Measurements from ENCODE around the gene GTF2H4.
A peak's percentile ranks its signal among the peaks of the same experiment; 100 is the strongest.
"Not testable (repeated sequence)": the region's sequence is repeated elsewhere in the genome, so short reads cannot be mapped to it uniquely, and the experiment has no call there.

The GTF2H4 gene

GRCh38 chr6:30907758-30908591, at the start of gene GTF2H4:
Gene GTF2H4, plus strand, starts transcription at chr6:30908207.
- DNase-seq (ENCODE audit: low read depth in 2 of 2), result peak; percentile 96 to 97

DNA sequence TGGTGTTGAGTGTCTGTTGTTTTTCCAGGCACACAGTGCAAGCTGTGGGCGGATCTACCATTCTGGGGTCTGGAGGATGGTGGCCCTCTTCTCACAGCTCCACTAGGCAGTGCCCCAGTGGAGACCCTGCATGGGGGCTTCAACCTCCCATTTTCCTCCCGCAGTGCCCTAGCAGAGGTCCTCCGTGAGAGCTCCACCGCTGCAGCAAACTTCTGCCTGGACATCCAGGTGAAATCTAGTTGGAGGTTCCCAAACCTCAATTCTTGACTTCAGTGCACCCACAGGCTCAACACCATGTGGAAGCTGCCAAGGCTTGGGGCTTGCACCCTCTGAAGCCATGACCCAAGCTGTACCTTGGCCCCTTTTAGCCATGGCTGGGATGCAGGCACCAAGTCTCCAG, 48.3 kb upstream of the GTF2H4 start:
- not testable (repeated sequence) for DNase-seq (ENCODE audit: low read depth in 2 of 2)

GRCh38 chr6:30861257-30862048, 46.6 kb upstream of the GTF2H4 start:
- DNase-seq (ENCODE audit: low read depth in 2 of 2), result no peak

- DNase-seq (ENCODE audit: low read depth in 2 of 2), result no peak
Observed at GRCh38 chr6:30862156-30862875, 45.7 kb upstream of the GTF2H4 start.

GRCh38 chr6:30864325-30864724, 43.7 kb upstream of the GTF2H4 start:
- no peak for DNase-seq (ENCODE audit: low read depth in 2 of 2)

GRCh38 chr6:30869241-30869749, 38.7 kb upstream of the GTF2H4 start:
- DNase-seq (ENCODE audit: low read depth in 2 of 2), result not testable (repeated sequence)

DNA sequence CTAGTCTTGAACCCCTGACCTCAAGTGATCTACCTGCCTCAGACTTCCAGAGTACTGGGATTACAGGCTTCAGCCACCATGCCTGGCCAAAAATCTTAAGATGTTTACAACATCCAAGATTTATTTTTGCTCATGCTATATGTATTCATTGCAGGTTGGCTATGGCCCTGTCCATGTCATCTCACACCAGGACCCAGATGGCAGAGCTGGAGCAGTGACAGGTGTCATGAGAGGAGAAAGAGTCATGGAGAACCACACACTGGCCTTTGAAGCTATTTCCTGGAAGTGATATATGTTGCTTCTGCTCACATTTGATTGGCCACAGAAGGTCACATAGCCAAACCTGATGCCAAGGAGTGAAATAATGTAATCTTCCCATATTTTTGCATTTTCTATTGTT, 37.5 kb upstream of the GTF2H4 start:
- no peak for DNase-seq (ENCODE audit: low read depth in 2 of 2)

- no peak for DNase-seq (ENCODE audit: low read depth in 2 of 2)
Observed at GRCh38 chr6:30871592-30872183, 36.3 kb upstream of the GTF2H4 start.

GRCh38 chr6:30873137-30873640, 34.8 kb upstream of the GTF2H4 start:
- no peak for DNase-seq (ENCODE audit: low read depth in 2 of 2)

DNA sequence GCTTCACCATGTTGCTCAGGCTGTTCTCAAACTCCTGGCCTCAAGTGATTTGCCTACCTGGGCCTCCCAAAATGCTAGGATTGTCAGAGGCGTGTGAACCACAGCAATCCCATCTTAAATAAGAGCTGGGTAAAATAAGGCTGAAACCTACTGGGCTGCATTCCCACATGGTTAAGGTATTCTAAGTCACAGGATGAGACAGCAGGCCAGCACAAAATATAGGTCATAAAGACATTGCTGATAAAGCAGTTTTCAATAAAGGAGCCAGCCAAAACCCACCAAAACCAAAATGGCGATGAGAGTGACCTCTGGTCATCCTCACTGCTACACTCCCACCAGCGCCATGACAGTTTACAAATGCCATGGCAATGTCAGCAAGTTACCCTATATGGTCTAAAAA, 34.2 kb upstream of the GTF2H4 start:
- not testable (repeated sequence) for DNase-seq (ENCODE audit: low read depth in 2 of 2)

DNA sequence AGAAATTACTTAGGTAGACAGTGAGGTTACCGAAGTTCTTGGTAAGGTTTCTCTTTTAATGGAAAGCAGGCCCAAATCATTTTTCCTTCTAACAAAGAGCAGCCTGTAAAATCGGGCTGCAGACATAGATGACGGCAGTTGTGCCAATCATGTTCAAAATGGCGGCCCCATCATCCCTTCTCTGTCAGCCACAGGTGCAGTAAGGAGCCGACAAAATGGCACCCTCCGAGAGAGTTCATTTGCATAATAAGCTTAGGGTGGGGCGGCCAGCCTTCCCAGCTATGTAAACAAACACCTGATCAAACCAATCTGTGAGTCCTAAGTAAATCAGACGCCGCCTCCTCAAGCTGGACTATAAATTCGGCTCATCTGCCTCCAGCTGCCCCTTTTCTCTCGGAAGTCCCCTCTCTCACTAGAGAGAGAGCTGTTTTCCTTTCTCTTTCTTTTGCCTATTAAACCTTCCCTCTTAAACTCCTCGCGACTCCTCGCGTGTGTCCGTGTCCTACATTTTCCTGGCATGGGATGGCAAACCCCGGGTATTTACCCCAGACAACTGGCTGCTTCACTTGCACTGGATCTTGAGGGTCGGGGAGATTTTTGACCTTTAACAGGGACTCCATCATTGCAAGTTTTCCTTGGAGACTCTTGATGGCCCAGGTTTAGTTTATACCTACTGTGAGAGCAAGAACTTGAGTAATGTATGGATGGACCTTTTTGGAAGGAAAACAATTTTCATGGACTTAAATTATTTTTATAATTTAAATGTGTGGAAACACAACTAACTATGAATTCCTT, 32.6 kb upstream of the GTF2H4 start:
- no peak for DNase-seq (ENCODE audit: low read depth in 2 of 2)

DNA sequence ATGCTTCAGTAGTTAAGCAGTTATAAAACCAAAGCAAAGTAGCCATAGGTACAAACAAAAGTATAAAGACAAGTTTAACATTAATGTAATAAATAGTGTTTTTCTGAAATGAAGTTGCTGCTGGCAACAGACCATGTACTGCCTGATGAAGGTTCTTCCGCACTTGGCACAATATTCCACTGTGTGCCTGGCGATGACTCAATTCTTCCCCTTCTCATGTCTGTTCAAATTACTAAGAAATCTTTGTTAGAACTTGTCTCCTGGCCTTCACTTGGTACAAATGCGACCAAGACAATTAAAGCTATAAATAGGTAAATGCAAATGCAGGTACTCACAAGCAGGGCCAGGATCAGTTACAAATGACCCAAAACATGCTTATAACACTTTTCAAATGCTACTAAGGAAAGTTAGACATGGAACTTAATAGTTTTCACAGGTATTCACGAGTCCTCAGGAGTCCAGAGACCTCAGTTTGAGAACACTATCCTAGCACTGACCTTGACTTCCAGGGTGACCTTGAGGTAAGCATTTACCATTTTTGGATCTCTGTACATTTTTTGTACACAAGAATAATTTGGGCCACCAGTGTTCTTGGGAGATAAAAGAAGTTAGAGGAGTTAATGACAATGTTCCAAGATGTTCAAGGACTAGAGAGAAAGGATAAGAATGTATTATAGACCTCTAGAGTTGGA, 31.8 kb upstream of the GTF2H4 start:
- no peak for DNase-seq (ENCODE audit: low read depth in 2 of 2)

DNA sequence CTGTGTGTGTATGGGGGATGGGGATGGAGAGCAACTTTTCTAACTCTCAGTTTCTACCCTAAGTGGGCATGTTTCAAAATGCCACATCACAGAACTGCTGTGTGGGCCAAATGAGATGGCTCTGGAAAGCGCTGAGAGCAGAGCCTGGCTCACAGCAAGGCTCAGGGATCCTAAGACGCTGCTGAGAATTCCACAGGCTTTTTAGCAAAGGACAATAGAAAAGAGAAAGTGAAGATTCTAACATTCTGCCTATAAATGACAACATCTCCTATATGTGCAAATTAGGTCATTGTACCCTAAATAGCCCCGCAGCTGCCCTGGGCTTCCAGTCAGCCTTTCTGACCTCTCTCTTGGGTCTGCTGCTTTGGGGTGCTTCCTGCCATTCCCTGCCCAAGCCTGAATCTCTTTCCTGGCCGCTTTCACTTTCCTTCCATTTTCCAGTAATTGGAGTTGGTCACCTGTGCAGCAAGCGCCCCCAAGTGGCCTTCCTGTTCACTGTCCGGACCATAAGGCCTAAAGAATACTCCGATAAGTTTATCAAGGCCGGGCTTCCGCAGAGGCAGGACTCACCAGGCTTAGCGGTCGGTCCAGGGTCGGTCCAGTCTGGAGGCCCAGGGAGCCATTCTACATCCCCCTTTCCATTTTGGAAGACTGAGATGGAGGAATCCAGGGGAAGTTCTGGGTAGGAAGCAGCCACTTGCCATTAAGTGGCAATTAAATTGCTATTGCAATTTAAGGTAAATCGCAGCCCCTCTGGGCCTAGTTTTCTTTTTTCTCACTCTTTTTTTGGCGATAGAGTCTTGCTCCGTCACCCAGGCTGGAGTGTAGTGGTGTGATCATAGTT, 30.4 kb upstream of the GTF2H4 start:
- DNase-seq (ENCODE audit: low read depth in 2 of 2), result peak; percentile 70 to 74

DNA sequence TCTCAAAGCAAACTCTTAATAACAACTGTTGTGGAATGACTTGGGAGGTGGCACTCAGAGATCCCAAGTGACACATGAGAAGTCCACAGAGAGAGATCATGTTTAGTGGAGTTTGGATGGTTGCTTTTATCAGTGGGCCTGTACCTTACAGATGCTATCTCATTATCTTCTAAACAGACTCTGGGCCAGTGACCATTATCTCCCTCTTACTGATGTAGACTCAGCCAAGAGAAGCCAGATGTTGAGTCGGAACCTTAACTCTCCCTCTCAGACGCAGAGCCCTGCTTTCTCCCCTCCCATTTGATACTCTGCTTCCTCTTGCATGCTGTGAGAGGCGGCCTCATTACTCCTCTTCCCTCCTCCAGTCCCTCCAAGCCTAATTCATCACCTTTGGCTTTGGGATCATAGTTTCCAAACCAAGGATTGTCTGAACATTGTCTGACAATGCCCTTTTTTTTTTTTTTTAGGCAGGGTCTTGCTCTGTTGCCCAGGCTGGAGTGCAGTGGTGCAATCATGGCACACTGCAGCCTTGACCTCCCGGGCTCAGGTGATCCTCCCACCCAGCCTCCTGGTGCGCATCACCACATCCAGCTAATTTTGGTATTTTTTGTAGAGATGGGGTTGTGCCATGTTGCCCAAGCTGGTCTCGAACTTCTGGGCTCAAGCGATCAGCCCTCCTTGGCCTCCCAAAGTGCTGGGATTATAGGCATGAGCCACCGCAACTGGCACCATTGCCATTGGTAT, 28.2 kb upstream of the GTF2H4 start:
- no peak for DNase-seq (ENCODE audit: low read depth in 2 of 2)

- no peak for DNase-seq (ENCODE audit: low read depth in 2 of 2)
Observed at GRCh38 chr6:30880698-30881252, 27.2 kb upstream of the GTF2H4 start.

DNA sequence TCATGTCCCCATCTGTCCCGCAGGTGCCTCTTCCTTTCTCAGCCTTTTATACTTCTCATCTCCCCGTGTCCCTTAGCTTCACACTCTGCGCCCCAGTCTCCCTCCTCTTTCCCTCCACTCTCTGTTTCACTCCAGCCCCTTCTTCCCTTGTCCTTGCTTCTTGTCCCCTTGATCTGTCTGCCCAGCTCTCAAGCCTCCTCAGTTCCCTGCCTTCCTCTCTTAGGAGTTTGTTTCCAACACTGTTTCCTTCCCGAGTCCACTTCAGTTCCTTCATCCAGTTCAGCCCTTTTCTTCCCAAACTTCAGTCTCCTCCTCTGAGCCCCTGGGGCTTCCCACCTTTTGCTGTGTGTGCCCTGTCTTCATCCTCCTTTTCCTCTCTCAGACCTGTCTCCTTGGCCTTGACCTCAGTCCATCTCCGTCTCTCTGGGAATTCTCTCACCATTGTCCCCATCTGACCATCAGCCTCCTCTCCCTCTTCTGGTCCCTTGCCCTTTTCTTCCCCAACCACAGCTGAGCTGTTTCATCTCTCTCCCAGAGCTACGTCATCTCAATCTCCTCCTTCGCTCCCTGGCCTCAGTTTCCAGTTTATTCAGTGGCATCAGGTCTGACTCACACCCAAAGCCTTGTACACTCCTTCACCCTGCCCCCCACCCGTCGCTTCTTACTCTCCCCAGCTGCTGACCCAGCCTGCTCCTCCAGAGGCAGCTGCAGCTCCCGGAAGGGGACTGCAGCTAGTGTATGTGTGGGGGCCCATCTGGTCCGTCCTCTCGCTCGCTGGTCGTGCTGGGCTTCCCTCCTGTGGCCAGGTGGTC, 26.4 kb upstream of the GTF2H4 start:
- DNase-seq (ENCODE audit: low read depth in 2 of 2), result no peak

DNA sequence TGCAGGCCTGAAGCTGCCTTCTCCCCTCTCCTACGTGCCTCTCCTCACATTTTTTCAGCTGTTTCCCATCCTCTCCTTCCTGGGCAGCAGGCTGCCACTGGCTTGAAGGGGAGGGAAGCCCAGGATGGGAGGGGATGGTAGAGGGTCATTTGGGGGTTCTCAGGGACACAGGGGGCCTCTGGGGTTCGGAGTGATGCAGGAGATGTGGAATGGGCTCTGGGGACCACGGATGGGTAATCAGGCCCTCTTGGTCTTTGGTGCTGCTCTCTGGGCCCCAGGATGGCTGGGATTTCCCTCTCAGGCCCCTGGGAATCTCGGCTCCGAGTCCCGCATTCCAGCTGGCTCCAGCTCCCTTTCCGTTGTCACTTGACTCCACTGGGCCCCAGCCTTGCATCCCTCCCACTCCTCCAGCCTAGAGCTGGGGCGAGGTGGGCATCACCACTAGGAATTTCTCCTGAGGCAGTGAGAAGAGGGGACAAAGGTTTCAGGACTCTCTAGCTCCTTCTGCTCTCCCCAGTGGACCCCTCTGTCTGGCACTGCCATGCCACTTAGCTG, 25.7 kb upstream of the GTF2H4 start:
- no peak for DNase-seq (ENCODE audit: low read depth in 2 of 2)
